Gastroesophageal sphincter (tissue), 3 donors: ENCODE measurements around the gene ZNF841.
"Not testable (repeated sequence)": the region's sequence is repeated elsewhere in the genome, so short reads cannot be mapped to it uniquely, and the experiment has no call there.

ENCODE experiments used
- EP300 ChIP-seq: sonication (generic); formaldehyde crosslinking; IDR thresholded peaks from one replicate; pipeline ENCODE4 v1.6.1; 2017; ENCODE audit warnings: antibody characterized with exemption, mild to moderate bottlenecking
- POLR2A ChIP-seq, 2 donors: fragments of 450-650 bp; IDR thresholded peaks; one replicate each; pipeline ENCODE4 v1.6.1; 2017; ENCODE audit warnings: antibody characterized with exemption in 2 of 2, mild to moderate bottlenecking in 2 of 2, moderate library complexity in 1 of 2
- POLR2AphosphoS5 ChIP-seq: sonication (generic); formaldehyde crosslinking; IDR thresholded peaks from one replicate; pipeline ENCODE4 v1.6.1; 2017; ENCODE audit warnings: antibody characterized with exemption
- TF ChIP-seq, protein P1 (sequence below), 4 experiments: fragments of 200-600 bp in 2 of 4; fragments of 450-650 bp in 2 of 4; sonication (generic) in 1 of 4; IDR thresholded peaks; one replicate each; pipeline ENCODE4 v1.5.1; 2017 to 2019; ENCODE audit warnings: antibody characterized with exemption in 4 of 4, mild to moderate bottlenecking in 2 of 4, moderate library complexity in 2 of 4

DNA sequence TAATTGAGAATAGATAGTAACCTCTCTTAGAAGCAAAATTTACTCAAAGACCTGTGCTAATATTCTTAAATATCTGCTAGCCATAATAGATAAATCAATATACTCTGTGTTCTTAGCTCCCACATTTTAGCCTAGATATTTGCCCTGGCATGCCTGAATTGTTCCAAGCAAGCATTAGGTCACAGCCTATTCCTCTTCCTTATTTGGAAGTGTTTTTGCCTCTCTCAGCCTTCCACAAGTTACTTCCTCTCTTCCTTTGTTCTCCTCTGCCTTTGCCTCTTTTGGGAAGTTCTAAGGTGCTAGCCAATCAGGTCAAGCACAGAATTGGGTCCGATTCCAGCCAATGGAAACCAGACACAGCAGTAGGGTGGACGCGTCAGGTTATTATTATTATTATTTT, 851 bp upstream of the ZNF841 start:
- TF ChIP-seq, protein P1, sequence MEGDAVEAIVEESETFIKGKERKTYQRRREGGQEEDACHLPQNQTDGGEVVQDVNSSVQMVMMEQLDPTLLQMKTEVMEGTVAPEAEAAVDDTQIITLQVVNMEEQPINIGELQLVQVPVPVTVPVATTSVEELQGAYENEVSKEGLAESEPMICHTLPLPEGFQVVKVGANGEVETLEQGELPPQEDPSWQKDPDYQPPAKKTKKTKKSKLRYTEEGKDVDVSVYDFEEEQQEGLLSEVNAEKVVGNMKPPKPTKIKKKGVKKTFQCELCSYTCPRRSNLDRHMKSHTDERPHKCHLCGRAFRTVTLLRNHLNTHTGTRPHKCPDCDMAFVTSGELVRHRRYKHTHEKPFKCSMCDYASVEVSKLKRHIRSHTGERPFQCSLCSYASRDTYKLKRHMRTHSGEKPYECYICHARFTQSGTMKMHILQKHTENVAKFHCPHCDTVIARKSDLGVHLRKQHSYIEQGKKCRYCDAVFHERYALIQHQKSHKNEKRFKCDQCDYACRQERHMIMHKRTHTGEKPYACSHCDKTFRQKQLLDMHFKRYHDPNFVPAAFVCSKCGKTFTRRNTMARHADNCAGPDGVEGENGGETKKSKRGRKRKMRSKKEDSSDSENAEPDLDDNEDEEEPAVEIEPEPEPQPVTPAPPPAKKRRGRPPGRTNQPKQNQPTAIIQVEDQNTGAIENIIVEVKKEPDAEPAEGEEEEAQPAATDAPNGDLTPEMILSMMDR (IDR thresholded peaks at IDR 0.05): not testable (repeated sequence)
- TF ChIP-seq POLR2AphosphoS5; POLR2A (IDR thresholded peaks at IDR 0.05); EP300: not testable (repeated sequence)
